ENCODE results near the gene KCP.

DNA sequence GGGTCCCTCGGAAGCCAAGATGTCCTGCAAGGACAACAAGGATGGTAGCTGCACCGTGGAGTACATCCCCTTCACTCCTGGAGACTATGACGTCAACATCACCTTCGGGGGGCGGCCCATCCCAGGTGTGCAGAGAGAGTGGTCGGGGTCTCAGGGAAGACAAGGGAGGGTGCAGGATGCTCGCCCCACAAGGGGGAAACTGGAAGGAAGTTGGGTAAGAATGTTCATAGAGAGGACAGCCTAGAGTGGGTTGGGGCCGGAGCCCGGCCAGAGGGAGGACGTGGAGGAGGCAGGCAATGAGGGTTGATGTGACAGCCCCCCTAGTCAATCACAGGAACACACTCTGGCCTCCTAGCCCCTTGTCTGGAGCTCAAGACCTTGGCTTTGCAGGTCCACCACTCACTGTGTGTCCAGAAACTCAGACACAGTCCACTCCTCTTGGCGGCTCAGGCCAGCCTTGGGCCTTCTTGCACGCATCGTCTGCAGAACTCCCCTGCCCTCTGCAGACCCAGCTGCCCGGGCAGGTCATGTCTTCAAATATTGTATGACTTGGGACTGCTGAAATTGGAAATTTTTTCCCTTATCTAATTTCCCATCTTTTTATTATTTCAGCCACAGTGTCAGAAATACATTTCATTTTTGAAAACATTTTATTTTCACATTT, 63.6 kb downstream of the KCP start:
- TF ChIP-seq, protein P1, sequence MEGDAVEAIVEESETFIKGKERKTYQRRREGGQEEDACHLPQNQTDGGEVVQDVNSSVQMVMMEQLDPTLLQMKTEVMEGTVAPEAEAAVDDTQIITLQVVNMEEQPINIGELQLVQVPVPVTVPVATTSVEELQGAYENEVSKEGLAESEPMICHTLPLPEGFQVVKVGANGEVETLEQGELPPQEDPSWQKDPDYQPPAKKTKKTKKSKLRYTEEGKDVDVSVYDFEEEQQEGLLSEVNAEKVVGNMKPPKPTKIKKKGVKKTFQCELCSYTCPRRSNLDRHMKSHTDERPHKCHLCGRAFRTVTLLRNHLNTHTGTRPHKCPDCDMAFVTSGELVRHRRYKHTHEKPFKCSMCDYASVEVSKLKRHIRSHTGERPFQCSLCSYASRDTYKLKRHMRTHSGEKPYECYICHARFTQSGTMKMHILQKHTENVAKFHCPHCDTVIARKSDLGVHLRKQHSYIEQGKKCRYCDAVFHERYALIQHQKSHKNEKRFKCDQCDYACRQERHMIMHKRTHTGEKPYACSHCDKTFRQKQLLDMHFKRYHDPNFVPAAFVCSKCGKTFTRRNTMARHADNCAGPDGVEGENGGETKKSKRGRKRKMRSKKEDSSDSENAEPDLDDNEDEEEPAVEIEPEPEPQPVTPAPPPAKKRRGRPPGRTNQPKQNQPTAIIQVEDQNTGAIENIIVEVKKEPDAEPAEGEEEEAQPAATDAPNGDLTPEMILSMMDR (IDR thresholded peaks at IDR 0.05), result no peak
- TF ChIP-seq POLR2A (IDR thresholded peaks at IDR 0.05), result no peak

Data from uterus (tissue), 2 donors.